HepG2 (cell line): Measurements from ENCODE around the gene CLIC4. TPM values are rescaled to one million over a fixed set of nuclear protein-coding genes. Genes with fewer than 3 reads are reported as not detected.

Experiments
- DPF2 ChIP-seq: sonication (generic); formaldehyde crosslinking; IDR thresholded peaks from 2 replicates; pipeline ENCODE4 v1.4.0; 2020; ENCODE audit warnings: mild to moderate bottlenecking, low read depth, missing genetic modification reagents, borderline replicate concordance
- FOXM1 ChIP-seq: sonication (generic); formaldehyde crosslinking; IDR thresholded peaks from 2 replicates; pipeline ENCODE4 v1.5.0; 2020; ENCODE audit warnings: missing genetic modification reagents
- FOXO1 ChIP-seq: sonication (generic); formaldehyde crosslinking; IDR thresholded peaks from 2 replicates; pipeline ENCODE4 v1.4.0; 2020; ENCODE audit warnings: missing genetic modification reagents
- GATAD2A ChIP-seq: IDR thresholded peaks from 2 replicates; pipeline ENCODE4 v1.6.1; 2016
- GTF2F1 ChIP-seq: fragments of 150-350 bp; IDR thresholded peaks from 2 replicates; pipeline ENCODE4 v1.6.1; 2014; ENCODE audit warnings: low read length
- HDAC2 ChIP-seq: sonication (generic); formaldehyde crosslinking; IDR thresholded peaks from 2 replicates; pipeline ENCODE4 v1.4.0; 2020; ENCODE audit warnings: missing genetic modification reagents
- KDM2A ChIP-seq: sonication (generic); formaldehyde crosslinking; IDR thresholded peaks from 2 replicates; pipeline ENCODE4 v1.4.0; 2020; ENCODE audit warnings: low read depth, missing genetic modification reagents, borderline replicate concordance
- KDM5B ChIP-seq: sonication (generic); formaldehyde crosslinking; IDR thresholded peaks from 2 replicates; pipeline ENCODE4 v1.4.0; 2020; ENCODE audit warnings: missing genetic modification reagents, mild to moderate bottlenecking, borderline replicate concordance
- PITX1 ChIP-seq: sonication (generic); formaldehyde crosslinking; IDR thresholded peaks from 2 replicates; pipeline ENCODE4 v1.5.1; 2020; ENCODE audit warnings: mild to moderate bottlenecking, missing genetic modification reagents
- RARA ChIP-seq: IDR thresholded peaks from 2 replicates; pipeline ENCODE4 v1.6.1; 2016; ENCODE audit warnings: missing genetic modification reagents, missing compliant biosample characterization
- SALL1 ChIP-seq: sonication (generic); formaldehyde crosslinking; IDR thresholded peaks from 2 replicates; pipeline ENCODE4 v1.8.0; 2022; ENCODE audit warnings: mild to moderate bottlenecking, missing genetic modification reagents
- SOX5 ChIP-seq: IDR thresholded peaks from 2 replicates; pipeline ENCODE4 v1.6.1; 2016; ENCODE audit warnings: borderline replicate concordance
- YY1 ChIP-seq: IDR thresholded peaks from 2 replicates; pipeline ENCODE4 v1.6.1; 2011; ENCODE audit warnings: low read length, low read depth, moderate library complexity, mild to moderate bottlenecking; ENCODE audit not compliant: insufficient read depth, insufficient replicate concordance
- ZBTB20 ChIP-seq: sonication (generic); formaldehyde crosslinking; IDR thresholded peaks from 2 replicates; pipeline ENCODE4 v1.8.1; 2023; ENCODE audit warnings: missing genetic modification reagents, low read depth, mild to moderate bottlenecking, borderline replicate concordance
- ZFP36 ChIP-seq: fragments of 150-350 bp; IDR thresholded peaks from 2 replicates; pipeline ENCODE4 v1.6.1; 2018; ENCODE audit warnings: borderline replicate concordance, low read length, low read depth; ENCODE audit not compliant: partially characterized antibody
- ZNF230 ChIP-seq: sonication (generic); formaldehyde crosslinking; IDR thresholded peaks from 2 replicates; pipeline ENCODE4 v1.4.0; 2020; ENCODE audit warnings: mild to moderate bottlenecking, missing genetic modification reagents
- ZNF275 ChIP-seq: sonication (generic); formaldehyde crosslinking; IDR thresholded peaks from 2 replicates; pipeline ENCODE4 v1.8.0; 2022; ENCODE audit warnings: missing genetic modification reagents, mild to moderate bottlenecking, inconsistent platforms, borderline replicate concordance
- ZNF503 ChIP-seq: sonication (generic); formaldehyde crosslinking; IDR thresholded peaks from 2 replicates; pipeline ENCODE4 v1.4.0; 2020; ENCODE audit warnings: missing genetic modification reagents
- ZNF577 ChIP-seq: sonication (generic); formaldehyde crosslinking; IDR thresholded peaks from 2 replicates; pipeline ENCODE4 v1.4.0; 2020; ENCODE audit warnings: mild to moderate bottlenecking, low read depth, missing genetic modification reagents, borderline replicate concordance
- ZNF614 ChIP-seq: IDR thresholded peaks from 2 replicates; pipeline ENCODE4 v1.6.1; 2018; ENCODE audit warnings: missing biosample characterization, missing genetic modification reagents, inconsistent platforms, borderline replicate concordance
- ZNF740 ChIP-seq: sonication (generic); formaldehyde crosslinking; IDR thresholded peaks from 2 replicates; pipeline ENCODE4 v1.4.0; 2020; ENCODE audit warnings: missing genetic modification reagents
- ZNF766 ChIP-seq: sonication (generic); formaldehyde crosslinking; IDR thresholded peaks from 2 replicates; pipeline ENCODE4 v1.5.0; 2020; ENCODE audit warnings: missing genetic modification reagents, borderline replicate concordance
- ZSCAN12 ChIP-seq: sonication (generic); formaldehyde crosslinking; IDR thresholded peaks from 2 replicates; pipeline ENCODE4 v1.9.0; 2021; ENCODE audit warnings: mild to moderate bottlenecking, missing genetic modification reagents
- ZXDC ChIP-seq: sonication (generic); formaldehyde crosslinking; IDR thresholded peaks from 2 replicates; pipeline ENCODE4 v1.5.0; 2020; ENCODE audit warnings: mild to moderate bottlenecking, missing genetic modification reagents
- polyA plus RNA-seq, 8 experiments: library from polyadenylated mRNA; depleted of rRNA in 3 of 8; stranded (reverse) in 7 of 8; unstranded in 1 of 8; fragments of >200 nt; fragmentation: Illumina TruSeq in 4 of 8; extraction: Trizol in 4 of 8; gene quantifications; 2 replicates each; pipeline versions ENCODE4 v1.2.1 to v1.2.3, GENCODE V29; 2011 to 2016; ENCODE audit warnings: low read depth in 4 of 8, missing spikeins in 1 of 8, mixed read lengths in 1 of 8; ENCODE audit not compliant: insufficient read depth in 1 of 8
- total RNA-seq, 5 experiments: library from RNA; depleted of rRNA; stranded (reverse); fragments of >200 nt; fragmentation: Illumina TruSeq; extraction: Trizol; gene quantifications; 2 replicates each; pipeline ENCODE4 v1.2.3, GENCODE V29; 2016; ENCODE audit warnings: low read depth in 1 of 5

Gene CLIC4
- total and polyA plus RNA-seq, 2 of the 13 experiments (the other 11 are each of a cell fraction or from before 2014, with no cell fraction given) = 23.3 to 77.4 TPM

GRCh38 chr1:24767351-24767750 is 22.1 kb downstream of the CLIC4 start (continued):
- TF ChIP-seq ZNF503 = peak; percentile 51; the same call in 1 of the 2 replicates
- TF ChIP-seq GATAD2A (CRISPR knock-in tag) = peak; percentile 91
- TF ChIP-seq ZSCAN12 (CRISPR knock-in tag) = no peak
- TF ChIP-seq ZNF275 = no peak
- no peak for TF ChIP-seq KDM5B
- TF ChIP-seq ZNF230 = no peak
- TF ChIP-seq ZNF577 = no peak
- no peak for TF ChIP-seq FOXM1 (CRISPR knock-in tag)
- TF ChIP-seq SALL1 (CRISPR knock-in tag) = peak; percentile 41; the same call in 1 of the 2 replicates
- TF ChIP-seq RARA (CRISPR knock-in tag) = peak; percentile 98
- no peak for TF ChIP-seq ZNF766
- no peak for TF ChIP-seq GTF2F1
- TF ChIP-seq ZBTB20 (CRISPR knock-in tag) = peak; percentile 51; the same call in 1 of the 2 replicates
- TF ChIP-seq ZXDC (CRISPR knock-in tag) = no peak
- TF ChIP-seq ZNF740 (CRISPR knock-in tag) = no peak
- peak; percentile 37 for TF ChIP-seq YY1
- peak; percentile 81; the same call in 1 of the 2 replicates for TF ChIP-seq ZNF614 (CRISPR knock-in tag)
- peak; percentile 68; the same call in 1 of the 2 replicates for TF ChIP-seq SOX5 (CRISPR knock-in tag)
- TF ChIP-seq DPF2 (CRISPR knock-in tag) = peak; percentile 60; the same call in 1 of the 2 replicates
- no peak for TF ChIP-seq ZFP36
- peak; percentile 99 for TF ChIP-seq PITX1 (CRISPR knock-in tag)
- TF ChIP-seq KDM2A = no peak
- peak; percentile 93 for TF ChIP-seq FOXO1 (CRISPR knock-in tag)
- peak; percentile 92 for TF ChIP-seq HDAC2
